ENCODE data around the gene NHSL2. TPM values are rescaled to one million over a fixed set of nuclear protein-coding genes. Genes with fewer than 3 reads are reported as not detected.

NHSL2 gene
- total RNA-seq, 1 donor from 2014 or later, result 0.29 TPM

- POLR2A ChIA-PET, result no interaction called here
Measured at GRCh38 chrX:72133851-72134546, 223.4 kb downstream of the NHSL2 start.

GRCh38 chrX:72137846-72138495 lies 227.3 kb downstream of the NHSL2 start:
- intact Hi-C loops (cut with micrococcal nuclease), result no loop called here
- Mint-ChIP-seq H3K9me3 (no peaks in the 10 kb centered on the region), H3K27me3 (peaks cover 9% of the 10 kb centered on the region), H3K4me1 (peaks cover 17% of the 10 kb centered on the region), H3K4me3 (no peak overlapping the region), H3K27ac (no peak overlapping the region), H3K36me3 (ENCODE audit: low read depth) (no peaks in the 10 kb centered on the region)
- no peak for TF ChIP-seq CTCF (IDR thresholded peaks at IDR 0.05)
- ChIA-PET CTCF (no interaction called here), POLR2A (no interaction called here)
- DNase-seq, result no peak
- no peak for ATAC-seq (ENCODE audit: low read depth)

More at GRCh38 chrX:72133851-72134546, 223.4 kb downstream of the NHSL2 start:
- Mint-ChIP-seq H3K4me1 (peaks cover 10% of the 10 kb centered on the region), H3K27ac (no peak overlapping the region), H3K27me3 (peaks cover 9% of the 10 kb centered on the region), H3K36me3 (ENCODE audit: low read depth) (no peaks in the 10 kb centered on the region), H3K9me3 (no peaks in the 10 kb centered on the region), H3K4me3 (no peak overlapping the region)
- intact Hi-C loops (cut with micrococcal nuclease), result loop anchor here (5.0 kb wide), 1 partner anchor 143 kb away; the partner anchor contains the start of gene RPS4X
- no peak for DNase-seq
- CTCF ChIA-PET, result no interaction called here
- ATAC-seq (ENCODE audit: low read depth), result no peak
- TF ChIP-seq CTCF (IDR thresholded peaks at IDR 0.05), result no peak

- no peak overlapping the region for H3K27ac Mint-ChIP-seq
- intact Hi-C loops (cut with micrococcal nuclease), result no loop called here
- no peaks in the 10 kb centered on the region for H3K36me3 Mint-ChIP-seq (ENCODE audit: low read depth)
- ATAC-seq (ENCODE audit: low read depth), result no peak
- H3K27me3 Mint-ChIP-seq, result peaks cover 6% of the 10 kb centered on the region
- ChIA-PET POLR2A (no interaction called here), CTCF (no interaction called here)
- DNase-seq, result no peak
- peaks cover 17% of the 10 kb centered on the region for H3K4me1 Mint-ChIP-seq
- no peak for TF ChIP-seq CTCF (IDR thresholded peaks at IDR 0.05)
- no peaks in the 10 kb centered on the region for H3K9me3 Mint-ChIP-seq
- no peak overlapping the region for H3K4me3 Mint-ChIP-seq
Measured at GRCh38 chrX:72139538-72139937, 228.9 kb downstream of the NHSL2 start.

GRCh38 chrX:72141372-72142004 lies 230.8 kb downstream of the NHSL2 start:
- peak overlapping the region; percentile 1 for H3K27ac Mint-ChIP-seq
- POLR2A ChIA-PET, result interaction anchor here (1.8 to 2.0 kb wide), 2 partner anchors 10 to 40 kb away, joined by 5 to 7 read pairs; partner anchors contain the start of genes PIN4 and RTL5

More at GRCh38 chrX:72141372-72142004, 230.8 kb downstream of the NHSL2 start:
- CTCF ChIA-PET, result interaction anchor here (0.8 to 1.0 kb wide), 2 partner anchors 10 to 15 kb away, joined by 3 read pairs; partner anchors contain the start of gene RTL5
- DNase-seq (no peak), ATAC-seq (ENCODE audit: low read depth) (peak; percentile 62)
- no peaks in the 10 kb centered on the region for H3K9me3 Mint-ChIP-seq
- no peak for TF ChIP-seq CTCF (IDR thresholded peaks at IDR 0.05)
- peak overlapping the region; percentile 26 for H3K4me3 Mint-ChIP-seq
- H3K36me3 Mint-ChIP-seq (ENCODE audit: low read depth), result no peaks in the 10 kb centered on the region
- peaks cover 17% of the 10 kb centered on the region for H3K4me1 Mint-ChIP-seq
- no peaks in the 10 kb centered on the region for H3K27me3 Mint-ChIP-seq
- intact Hi-C loops (cut with micrococcal nuclease), result no loop called here
